ENCODE measurements around the gene SKAP2.

SKAP2 gene

DNA sequence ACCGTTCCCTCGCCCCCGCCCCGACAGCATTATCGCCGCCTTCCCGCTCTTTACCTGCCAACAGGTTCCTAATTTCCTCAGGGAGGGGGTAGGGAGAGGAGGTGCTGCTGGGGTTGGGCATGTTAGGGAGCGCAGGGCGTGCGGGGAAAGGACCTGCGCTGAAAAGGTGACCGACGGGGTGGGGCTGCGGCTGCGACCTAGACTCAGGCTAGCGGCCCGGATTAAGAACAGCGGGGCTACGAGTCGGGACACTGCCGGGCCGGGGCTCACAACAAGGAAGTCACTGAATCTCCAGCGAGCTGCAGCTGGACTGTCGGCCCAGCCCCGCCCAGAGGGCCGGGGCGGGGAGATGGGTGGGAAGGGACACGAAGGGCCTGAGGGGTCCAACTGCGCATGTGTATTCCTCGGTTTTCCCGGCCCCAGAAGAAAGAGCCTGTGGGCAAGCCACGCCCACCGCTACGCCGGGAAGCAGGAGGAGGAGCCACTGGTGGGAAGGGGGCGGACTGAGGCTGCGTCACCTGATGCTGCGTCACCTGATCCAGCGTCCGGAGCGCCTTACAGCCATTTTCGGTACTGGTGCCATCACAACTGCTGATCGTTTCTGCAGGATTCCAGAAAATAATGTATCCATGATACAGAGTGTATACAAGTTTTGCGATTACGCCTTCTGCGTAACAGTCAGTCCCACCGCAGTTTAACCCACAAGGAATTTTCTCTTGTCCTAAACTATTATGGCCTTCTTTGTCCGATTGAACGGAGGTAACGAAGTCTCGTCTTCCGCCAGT is at the start of gene SKAP2:
Gene SKAP2, minus strand, starts transcription at position 282 of the 785 bp plus-strand sequence. Its CDS starts 161 bp downstream, at position 121.
- DNase-seq (ENCODE audit: low read depth in 2 of 2): peak; percentile 82 to 86

- DNase-seq (ENCODE audit: low read depth in 2 of 2): no peak
Measured at GRCh38 chr7:26912933-26913536, 48.6 kb upstream of the SKAP2 start.

- no peak for DNase-seq (ENCODE audit: low read depth in 2 of 2)
Measured at GRCh38 chr7:26912338-26912737, 47.9 kb upstream of the SKAP2 start.

- no peak for DNase-seq (ENCODE audit: low read depth in 2 of 2)
Measured at GRCh38 chr7:26910221-26910620, 45.8 kb upstream of the SKAP2 start.

GRCh38 chr7:26900251-26900650 is 35.9 kb upstream of the SKAP2 start:
- DNase-seq (ENCODE audit: low read depth in 2 of 2): no peak

DNA sequence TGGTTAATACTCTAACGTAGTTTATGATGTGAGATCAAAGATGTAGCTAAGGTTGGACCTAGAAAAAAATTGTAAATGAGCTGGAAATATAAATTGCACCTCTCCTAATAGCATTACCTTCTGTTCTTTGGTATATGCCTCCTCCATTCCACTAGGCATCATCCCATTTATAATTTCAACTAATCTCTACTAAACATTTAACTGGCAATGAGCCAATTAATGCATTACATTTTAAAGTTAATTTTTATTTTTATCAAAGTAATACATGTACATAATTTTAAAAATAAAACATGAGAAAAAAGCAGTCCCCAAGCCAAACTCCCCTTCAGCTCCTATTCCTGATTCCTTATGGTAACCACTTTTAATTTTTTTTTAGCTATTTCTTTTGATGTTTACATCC is 35.1 kb upstream of the SKAP2 start:
- no peak for DNase-seq (ENCODE audit: low read depth in 2 of 2)

DNA sequence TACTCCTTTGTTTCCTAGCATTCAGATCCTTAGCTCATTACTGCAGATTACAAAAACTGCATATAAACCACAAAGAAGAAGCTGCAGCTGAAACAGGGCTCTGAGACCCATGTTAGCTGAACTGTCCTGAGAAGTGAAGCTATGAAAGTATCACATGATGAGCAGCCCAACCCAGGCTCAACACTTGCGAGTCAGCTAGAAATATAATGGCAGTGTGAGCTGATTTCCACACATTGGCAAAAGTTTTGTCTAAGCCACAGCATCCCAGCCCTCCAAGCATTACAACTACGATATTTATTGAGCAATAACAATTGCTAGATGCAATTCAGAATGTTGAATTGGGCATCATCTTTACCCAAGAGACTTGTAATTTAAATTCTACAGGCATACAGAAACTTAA is 34.5 kb upstream of the SKAP2 start:
- no peak for DNase-seq (ENCODE audit: low read depth in 2 of 2)

GRCh38 chr7:26897928-26898327 is 33.5 kb upstream of the SKAP2 start:
- DNase-seq (ENCODE audit: low read depth in 2 of 2): no peak

DNA sequence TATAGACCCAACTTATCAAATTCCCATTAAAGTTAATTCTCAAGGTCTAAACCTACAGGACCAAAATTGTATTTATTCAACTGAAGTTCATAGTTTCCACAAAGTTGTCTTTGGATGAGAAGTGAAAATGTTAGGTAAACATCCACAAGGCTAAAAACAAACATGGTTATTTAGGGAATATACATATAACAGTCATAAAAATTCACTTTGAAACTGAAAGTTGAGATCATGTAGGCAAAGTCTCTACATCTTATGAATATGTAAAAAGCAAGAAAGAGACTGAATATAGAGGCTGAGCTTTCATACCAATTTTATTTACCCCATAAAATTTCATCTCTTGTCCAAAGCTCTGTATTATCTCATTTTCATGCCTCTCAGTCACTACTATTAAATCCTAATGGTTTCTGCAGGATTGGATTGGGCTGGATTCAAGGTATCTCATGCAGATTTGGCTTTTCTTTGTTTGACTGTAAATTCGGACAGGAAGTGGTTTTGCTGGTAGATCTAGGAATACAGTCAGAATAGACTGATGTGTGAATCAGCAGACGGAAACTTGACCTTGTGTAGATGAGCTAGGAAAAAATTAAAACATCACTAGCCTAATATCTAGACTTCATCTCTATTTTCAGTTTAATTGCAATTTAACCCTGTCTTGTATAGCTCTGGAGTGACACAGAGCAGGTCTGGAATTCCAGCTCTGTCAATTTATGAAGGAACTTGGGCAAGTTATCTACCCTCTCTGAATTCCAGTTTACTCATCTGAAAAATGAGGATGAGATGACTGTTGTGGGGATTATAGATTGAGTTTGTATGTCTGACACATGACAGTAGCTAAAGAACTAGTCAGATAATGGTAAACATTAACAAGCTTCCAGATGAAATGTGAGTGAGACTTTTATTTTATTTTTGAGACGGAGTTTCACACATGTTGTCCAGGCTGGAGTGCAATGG is 27.3 kb upstream of the SKAP2 start:
- no peak for DNase-seq (ENCODE audit: low read depth in 2 of 2)

DNA sequence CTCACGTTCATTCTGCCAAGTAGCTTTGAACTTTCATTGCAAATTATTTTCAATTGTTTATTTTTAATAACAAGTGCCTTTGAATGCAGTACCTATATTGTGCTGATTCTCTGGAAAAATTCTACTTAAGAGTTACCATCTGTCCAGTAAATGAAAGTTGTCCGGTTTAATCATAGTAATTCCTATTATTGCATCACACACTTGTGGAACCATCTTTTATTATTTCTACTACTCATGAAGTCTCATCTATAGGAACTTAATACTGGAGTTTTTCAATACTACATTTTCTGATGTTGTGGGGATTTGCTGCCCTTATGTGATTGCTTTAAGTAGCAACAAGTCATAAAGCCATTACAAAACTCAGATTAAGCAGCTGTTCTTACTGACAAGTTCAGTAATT is 16.5 kb upstream of the SKAP2 start:
- no peak for DNase-seq (ENCODE audit: low read depth in 2 of 2)

- no peak for DNase-seq (ENCODE audit: low read depth in 2 of 2)
Measured at GRCh38 chr7:26879671-26880070, 15.3 kb upstream of the SKAP2 start.

GRCh38 chr7:26868841-26869495 is 4.6 kb upstream of the SKAP2 start:
- no peak for DNase-seq (ENCODE audit: low read depth in 2 of 2)

- no peak for DNase-seq (ENCODE audit: low read depth in 2 of 2)
Measured at GRCh38 chr7:26865094-26865388, 651 bp upstream of the SKAP2 start.

DNA sequence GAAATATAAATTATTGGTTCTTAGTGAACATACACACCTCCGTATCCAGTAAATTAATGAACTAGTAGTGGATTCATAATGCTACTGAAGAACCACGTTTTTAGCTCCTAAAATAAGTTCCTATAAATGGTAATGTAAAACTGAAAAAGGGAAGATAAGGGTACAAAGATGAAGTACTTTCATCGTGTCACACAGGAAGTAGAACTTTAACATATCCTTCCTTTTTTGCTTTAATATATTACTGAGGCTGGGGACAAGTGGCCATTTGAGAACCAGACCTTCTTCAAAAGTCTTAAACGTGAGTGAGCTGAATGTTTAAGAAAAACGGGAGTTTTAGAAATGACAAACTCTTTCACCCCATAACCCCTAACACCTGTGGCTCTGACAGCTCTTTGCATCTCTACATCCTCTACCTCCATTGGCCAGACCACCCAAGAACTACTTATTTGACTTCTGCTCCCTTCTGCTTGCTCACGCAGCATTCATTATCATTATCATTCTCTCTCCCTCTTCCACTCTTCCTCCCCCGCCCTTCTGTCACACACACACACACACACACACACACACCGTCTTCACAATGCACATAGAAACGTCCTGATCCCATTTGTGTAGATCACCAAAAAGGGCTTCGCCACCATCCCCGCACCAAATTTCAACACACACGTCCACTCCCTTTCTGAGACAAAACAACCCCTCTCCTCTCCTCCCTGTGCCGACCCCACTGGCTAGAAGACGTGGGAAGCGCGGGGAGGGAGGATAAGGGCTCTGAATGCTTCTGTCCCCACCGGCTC is 677 bp downstream of the SKAP2 start:
- DNase-seq (ENCODE audit: low read depth in 2 of 2): no peak

DNA sequence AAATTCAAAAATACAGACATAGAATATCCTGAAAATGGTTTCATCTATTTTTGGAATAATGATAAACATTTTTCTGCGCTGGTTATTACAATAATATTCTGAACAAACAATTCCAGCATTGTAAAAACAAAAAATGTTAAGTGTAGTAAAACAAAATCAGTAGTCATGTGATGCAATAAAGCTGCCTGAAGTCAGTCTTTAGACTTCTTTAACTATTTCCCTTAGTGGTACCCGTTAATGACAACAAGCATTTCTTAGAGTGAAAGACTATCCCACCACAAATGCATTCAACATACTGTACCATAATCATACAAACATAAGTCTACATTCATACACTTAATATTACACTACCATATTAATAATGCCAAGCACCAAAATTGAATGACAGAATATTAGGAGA is 1.6 kb downstream of the SKAP2 start:
- no peak for DNase-seq (ENCODE audit: low read depth in 2 of 2)

DNA sequence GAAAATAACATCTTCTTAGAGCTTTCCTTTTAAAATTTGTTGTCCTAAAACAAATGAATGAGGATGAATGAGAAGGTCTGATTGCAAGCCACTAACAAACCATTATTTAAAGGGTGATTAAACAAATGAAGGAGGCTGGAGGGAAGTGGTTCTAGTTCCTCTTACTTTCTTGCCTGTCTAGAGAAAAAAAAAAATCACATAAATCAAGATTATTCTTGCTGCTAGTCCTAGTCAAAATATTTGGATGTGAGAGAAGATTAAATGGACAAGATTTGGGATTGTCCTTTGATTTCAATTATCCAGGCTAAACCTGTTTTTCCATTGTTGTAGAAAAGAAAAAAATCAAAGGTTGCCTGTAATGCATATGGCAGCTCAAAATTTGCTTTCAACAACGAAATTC is 3.3 kb downstream of the SKAP2 start:
- DNase-seq (ENCODE audit: low read depth in 2 of 2): no peak

DNA sequence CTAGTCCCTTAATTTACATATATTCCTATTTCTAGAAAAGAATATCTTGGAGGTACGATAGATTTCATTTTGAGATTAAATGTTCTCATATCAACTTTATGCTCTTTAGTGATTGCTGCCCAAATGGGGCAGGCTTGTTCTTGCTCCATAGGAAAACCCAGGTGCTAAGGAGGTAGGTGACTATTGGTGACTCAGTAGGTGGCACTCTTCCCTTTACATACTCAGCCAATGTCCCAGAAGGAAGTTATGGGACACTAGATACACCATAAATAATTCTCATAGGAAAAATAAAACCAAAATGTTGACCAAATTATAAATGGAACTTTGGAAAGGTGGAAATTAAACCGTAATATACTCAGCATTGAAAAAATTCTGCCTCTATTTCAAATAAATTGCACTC is 4.0 kb downstream of the SKAP2 start:
- DNase-seq (ENCODE audit: low read depth in 2 of 2): no peak

GRCh38 chr7:26859720-26860119 is 4.7 kb downstream of the SKAP2 start:
- DNase-seq (ENCODE audit: low read depth in 2 of 2): no peak

DNA sequence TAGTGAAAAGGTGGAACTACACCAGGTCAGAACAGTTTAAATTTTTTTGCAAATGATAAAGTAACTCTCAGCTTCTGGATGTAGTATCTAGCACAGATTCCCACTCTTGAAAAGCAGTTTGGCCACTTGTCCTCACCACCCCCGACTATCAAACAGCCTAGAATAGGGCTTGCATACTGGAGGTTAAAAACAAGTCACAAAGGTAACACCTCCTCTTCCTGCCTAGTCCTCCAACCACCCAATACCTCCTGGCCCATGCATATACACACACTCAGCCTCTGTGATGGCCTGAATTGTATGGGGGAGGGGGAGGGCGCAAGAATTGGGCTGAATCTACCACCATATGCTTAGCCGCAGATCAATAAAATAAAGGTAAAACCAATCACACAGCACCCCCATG is 5.7 kb downstream of the SKAP2 start:
- no peak for DNase-seq (ENCODE audit: low read depth in 2 of 2)

GRCh38 chr7:26858241-26858715 is 6.1 kb downstream of the SKAP2 start:
- no peak for DNase-seq (ENCODE audit: low read depth in 2 of 2)

All from stimulated activated CD8-positive, alpha-beta memory T cell treated with anti-CD3 and anti-CD28 coated beads, Interleukin-7, amount 100 ng/mL, for 4 hours (primary cell).